H1 (cell line): ENCODE data around the gene LRRC74A. TPM values are rescaled to one million over a fixed set of nuclear protein-coding genes. Genes with fewer than 3 reads are reported as not detected.
A peak's percentile ranks its signal among the peaks of the same experiment; 100 is the strongest.

Experiments
- CTCF ChIA-PET: fragments of 300-600 bp; sonication (Branson Sonifier 250); formaldehyde crosslinking; loops from one replicate; lab custom pipeline; 2021; ENCODE audit not compliant: partially characterized antibody; lab: Charles Lee
- POLR2A ChIA-PET: fragments of 300-600 bp; sonication (Branson Sonifier 250); formaldehyde crosslinking; loops from one replicate; lab custom pipeline; 2021; ENCODE audit warnings: inconsistent platforms; ENCODE audit not compliant: partially characterized antibody; lab: Charles Lee
- DNase-seq, 2 experiments: peaks; one replicate each; pipeline versions ENCODE4 v3.0.0 to v3.0.0-alpha.2; 2010 to 2022; ENCODE audit warnings: low spot score in 2 of 2, low read depth in 1 of 2, mixed read lengths in 1 of 2
- FAIRE-seq: peaks from 2 replicates; lab custom pipeline; 2011; peaks lifted over from hg19 to GRCh38; lab: Jason Lieb, UNC
- H2AFZ ChIP-seq: 2 replicates; pipeline ENCODE4 v1.8.1; 2012; ENCODE audit warnings: low read length, inconsistent platforms
- H2AK5ac ChIP-seq: 2 replicates; pipeline ENCODE4 v1.6.1; 2013; ENCODE audit warnings: low read depth, low read length
- H2BK120ac ChIP-seq: replicated peaks from 2 replicates; pipeline ENCODE3; 2013; ENCODE audit warnings: low read depth, low read length, inconsistent platforms
- H2BK12ac ChIP-seq: 2 replicates; pipeline ENCODE4 v1.6.1; 2013; ENCODE audit warnings: low read depth, low read length
- H2BK15ac ChIP-seq: 2 replicates; pipeline ENCODE4 v1.6.1; 2013; ENCODE audit warnings: low read length
- H2BK20ac ChIP-seq: 2 replicates; pipeline ENCODE4 v1.6.1; 2013; ENCODE audit warnings: low read length
- H2BK5ac ChIP-seq: 2 replicates; pipeline ENCODE4 v1.6.1; 2013; ENCODE audit warnings: low read depth, low read length
- H3K14ac ChIP-seq: 2 replicates; pipeline ENCODE4 v1.6.1; 2013; ENCODE audit warnings: inconsistent platforms; ENCODE audit not compliant: insufficient read length
- H3K18ac ChIP-seq: 2 replicates; pipeline ENCODE4 v1.6.1; 2013; ENCODE audit warnings: low read length; ENCODE audit errors: extremely low read depth
- H3K23ac ChIP-seq: 2 replicates; pipeline ENCODE4 v1.6.1; 2013; ENCODE audit warnings: inconsistent platforms; ENCODE audit not compliant: insufficient read length
- H3K23me2 ChIP-seq: 2 replicates; pipeline ENCODE4 v1.6.1; 2013; ENCODE audit warnings: low read depth, low read length
- H3K27ac ChIP-seq: 2 replicates; pipeline ENCODE4 v1.6.1; 2011; ENCODE audit warnings: low read depth, low read length, inconsistent platforms
- H3K27me3 ChIP-seq, 4 experiments: replicated peaks in 1 of 4; 1 replicate in 1 of 4; 2 replicates in 3 of 4; pipeline versions ENCODE4 v1.6.1 to v1.8.1; 2011 to 2013; ENCODE audit warnings: low read length in 3 of 4, mild to moderate bottlenecking in 3 of 4, inconsistent platforms in 2 of 4, mixed read lengths in 2 of 4, moderate library complexity in 1 of 4; ENCODE audit not compliant: control insufficient read depth in 3 of 4, insufficient read depth in 3 of 4; ENCODE audit errors: extremely low read depth in 1 of 4
- H3K36me3 ChIP-seq, 4 experiments: 2 replicates each; pipeline versions ENCODE4 v1.6.1 to v1.8.1; 2011 to 2013; ENCODE audit warnings: mild to moderate bottlenecking in 4 of 4, low read length in 3 of 4, moderate library complexity in 2 of 4, control low read depth in 1 of 4, inconsistent platforms in 1 of 4; ENCODE audit not compliant: insufficient read depth in 4 of 4, control insufficient read depth in 2 of 4
- H3K4ac ChIP-seq: replicated peaks from 2 replicates; pipeline ENCODE3; 2013; ENCODE audit warnings: low read length, low read depth, mixed read lengths, inconsistent platforms; ENCODE audit not compliant: insufficient read length
- H3K4me1 ChIP-seq, 4 experiments: replicated peaks in 1 of 4; 1 replicate in 1 of 4; 2 replicates in 3 of 4; pipeline versions ENCODE4 v1.6.1 to v1.8.1; 2011 to 2013; ENCODE audit warnings: low read length in 3 of 4, inconsistent platforms in 2 of 4, mixed read lengths in 1 of 4; ENCODE audit not compliant: insufficient read depth in 4 of 4, control insufficient read depth in 3 of 4
- H3K4me2 ChIP-seq, 2 experiments: 2 replicates each; pipeline versions ENCODE4 v1.6.1 to v1.8.1; 2011 to 2013; ENCODE audit warnings: low read depth in 2 of 2, low read length in 2 of 2, control low read depth in 1 of 2, inconsistent platforms in 1 of 2, mild to moderate bottlenecking in 1 of 2; ENCODE audit not compliant: insufficient read depth in 1 of 2
- H3K4me3 ChIP-seq, 4 experiments: fragments of 200-600, 300-600 bp in 1 of 4; sonication (generic), shearing (Covaris generic), sonication (Bioruptor Twin) in 1 of 4; 2 replicates each; pipeline versions ENCODE4 v1.5.1 to v1.8.1; 2011 to 2016; ENCODE audit warnings: low read length in 4 of 4, low read depth in 3 of 4, control low read depth in 2 of 4, inconsistent platforms in 2 of 4, mild to moderate bottlenecking in 2 of 4, mixed read lengths in 1 of 4, moderate library complexity in 1 of 4; ENCODE audit not compliant: insufficient read depth in 2 of 4; ENCODE audit errors: extremely low read depth in 1 of 4
- H3K56ac ChIP-seq: replicated peaks from 2 replicates; pipeline ENCODE3; 2013; ENCODE audit warnings: low read depth, mild to moderate bottlenecking, mixed read lengths, low read length, inconsistent platforms; ENCODE audit not compliant: insufficient read length
- H3K79me1 ChIP-seq: 2 replicates; pipeline ENCODE4 v1.6.1; 2013; ENCODE audit warnings: low read depth, low read length, control low read depth
- H3K79me2 ChIP-seq, 2 experiments: 2 replicates each; pipeline versions ENCODE4 v1.6.1 to v1.8.1; 2012 to 2013; ENCODE audit warnings: low read length in 2 of 2, mild to moderate bottlenecking in 2 of 2, inconsistent platforms in 1 of 2; ENCODE audit not compliant: insufficient read depth in 2 of 2, control insufficient read depth in 1 of 2
- H3K9ac ChIP-seq, 4 experiments: replicated peaks in 1 of 4; 1 replicate in 1 of 4; 2 replicates in 3 of 4; pipeline versions ENCODE4 v1.6.1 to v1.8.1; 2011 to 2013; ENCODE audit warnings: low read depth in 3 of 4, low read length in 3 of 4, control low read depth in 2 of 4, mild to moderate bottlenecking in 2 of 4, moderate library complexity in 2 of 4, inconsistent platforms in 1 of 4; ENCODE audit errors: extremely low read depth in 1 of 4
- H3K9me3 ChIP-seq, 2 experiments: 2 replicates each; pipeline versions ENCODE4 v1.6.1 to v1.8.1; 2012 to 2013; ENCODE audit warnings: mild to moderate bottlenecking in 2 of 2, moderate library complexity in 2 of 2, control low read depth in 1 of 2, inconsistent platforms in 1 of 2, low read depth in 1 of 2, low read length in 1 of 2, mixed read lengths in 1 of 2; ENCODE audit not compliant: insufficient read depth in 2 of 2
- H4K20me1 ChIP-seq, 2 experiments: replicated peaks in 1 of 2; 2 replicates each; pipeline versions ENCODE3 to v1.8.1; 2011 to 2013; ENCODE audit warnings: inconsistent platforms in 2 of 2, low read length in 2 of 2, mild to moderate bottlenecking in 1 of 2; ENCODE audit not compliant: insufficient read depth in 2 of 2, control insufficient read depth in 1 of 2
- H4K5ac ChIP-seq: 2 replicates; pipeline ENCODE4 v1.6.1; 2013; ENCODE audit warnings: low read length, low read depth, mixed read lengths, inconsistent platforms; ENCODE audit not compliant: insufficient read length
- H4K8ac ChIP-seq: 2 replicates; pipeline ENCODE4 v1.8.0; 2013; ENCODE audit warnings: mild to moderate bottlenecking, moderate library complexity, low read length, inconsistent platforms; ENCODE audit not compliant: insufficient read depth; ENCODE audit errors: extremely low read depth
- H4K91ac ChIP-seq: replicated peaks from 2 replicates; pipeline ENCODE3; 2013; ENCODE audit warnings: low read length, mixed read lengths, inconsistent platforms; ENCODE audit not compliant: insufficient read length
- MAFK ChIP-seq: IDR thresholded peaks from 2 replicates; pipeline ENCODE4 v1.6.1; 2012; ENCODE audit warnings: low read depth, mild to moderate bottlenecking, improper control_type of control experiment, low read length
- NRF1 ChIP-seq: IDR thresholded peaks from 2 replicates; pipeline ENCODE4 v1.6.1; 2011; ENCODE audit warnings: mild to moderate bottlenecking, low read depth, low read length, improper control_type of control experiment
- WGBS, 2 experiments: shearing (Covaris generic) in 1 of 2; methylation state at CpG; one replicate each; pipeline versions ENCODE4 v1.1.6 to v1.1.7; 2013 to 2015; ENCODE audit warnings: low lambda C conversion rate in 2 of 2, mixed read lengths in 2 of 2, inconsistent platforms in 1 of 2, low coverage in 1 of 2, missing lambda C conversion rate in 1 of 2; ENCODE audit not compliant: insufficient replicate concordance in 2 of 2, insufficient coverage in 1 of 2, insufficient read length in 1 of 2; ENCODE audit errors: extremely low coverage in 1 of 2, missing lambda C conversion rate in 1 of 2; 5-methylcytosine and 5-hydroxymethylcytosine counted together
- polyA plus RNA-seq, 7 experiments: library from polyadenylated mRNA; depleted of rRNA in 3 of 7; stranded (reverse) in 5 of 7; unstranded in 2 of 7; fragments of >200 nt in 5 of 7; fragments of 200-250 nt in 2 of 7; gene quantifications; 1 replicate in 5 of 7; 2 replicates in 1 of 7; 4 replicates in 1 of 7; pipeline versions ENCODE4 v1.2.1 to v1.2.3, GENCODE V29; 2011 to 2013; ENCODE audit warnings: missing spikeins in 2 of 7, mixed read lengths in 2 of 7
- total RNA-seq: library from RNA; stranded (reverse); fragmentation: NEBNext Ultra II Directional; extraction: Animal tissue kit (Norgen Biotek cat#: 25700); gene quantifications from 2 replicates; pipeline ENCODE4 v1.2.1, GENCODE V29; 2021

LRRC74A gene
- total and polyA plus RNA-seq, 2 of the 8 experiments (the other 6 are each of a cell fraction or from before 2014, with no cell fraction given) = not detected

- CTCF ChIA-PET = interaction anchor here (0.9 to 24.1 kb wide), 10 partner anchors 11 to 189 kb away, joined by 3 to 424 read pairs (median 6); no protein-coding TSS in a partner anchor
- 85% methylated on average over 14 of the region's 14 CpGs; no CpG with 5 or more reads in 1 of the 2 experiments for WGBS, 2 experiments
- peaks cover 0 to 3% (median 1%) of the 10 kb centered on the region in 4 experiments; a peak in 1 of 7 replicates for H3K4me1 ChIP-seq
- FAIRE-seq (no peak), DNase-seq (no peak)
- H3K23ac ChIP-seq = no peak overlapping the region
- no peaks in the 10 kb centered on the region for H3K27me3 ChIP-seq
- no peak overlapping the region for H2BK120ac ChIP-seq
- H2BK12ac ChIP-seq = no peak overlapping the region
- no peak overlapping the region for H2BK20ac ChIP-seq
- H3K18ac ChIP-seq = no peak overlapping the region
- H3K23me2 ChIP-seq = peaks cover 2% of the 10 kb centered on the region; the same call in 1 of the 2 replicates
- no peak overlapping the region for H4K91ac ChIP-seq
- no peak overlapping the region for H3K4ac ChIP-seq
- no peak overlapping the region for H3K4me3 ChIP-seq
- no peak overlapping the region for H3K4me2 ChIP-seq
- H2AFZ ChIP-seq = peak overlapping the region; percentile 17; the same call in 1 of the 2 replicates
- H3K36me3 ChIP-seq = no peaks in the 10 kb centered on the region
- H2BK15ac ChIP-seq = no peak overlapping the region
- H3K79me2 ChIP-seq = no peaks in the 10 kb centered on the region
- no peak overlapping the region; a peak in 1 of 7 replicates for H3K9ac ChIP-seq
- H2AK5ac ChIP-seq = no peak overlapping the region
- no peak overlapping the region for H3K56ac ChIP-seq
- H3K79me1 ChIP-seq = no peaks in the 10 kb centered on the region
- no peak overlapping the region for H4K8ac ChIP-seq
- H2BK5ac ChIP-seq = no peak overlapping the region
- no peaks in the 10 kb centered on the region; a peak in 2 of 4 replicates for H3K9me3 ChIP-seq
- POLR2A ChIA-PET = interaction anchor here (1.2 to 1.8 kb wide), 4 partner anchors 9 to 51 kb away, joined by 3 to 7 read pairs (median 4); no protein-coding TSS in a partner anchor
- TF ChIP-seq NRF1 (no peak), MAFK (no peak)
- no peak overlapping the region for H3K14ac ChIP-seq
- no peaks in the 10 kb centered on the region for H4K20me1 ChIP-seq
- H3K27ac ChIP-seq = no peak overlapping the region
- H4K5ac ChIP-seq = no peak overlapping the region
These were observed 78.7 kb downstream of the LRRC74A start for GRCh38 chr14:76904740-76905569.
